GM18505 (cell line): ENCODE results near the gene CCDC102A.
A peak's percentile ranks its signal among the peaks of the same experiment; 100 is the strongest.

Experiments
- ATAC-seq: cut with Tn5 transposase; IDR thresholded peaks from one replicate; pipeline ENCODE4 v1.9.1; 2021; ENCODE audit not compliant: unreplicated experiment
- POLR2A ChIP-seq: IDR thresholded peaks from 4 replicates; pipeline ENCODE4 v1.6.1; 2011; ENCODE audit warnings: borderline replicate concordance; ENCODE audit not compliant: insufficient read depth, insufficient read length; ENCODE audit errors: extremely low read depth

The CCDC102A gene

DNA sequence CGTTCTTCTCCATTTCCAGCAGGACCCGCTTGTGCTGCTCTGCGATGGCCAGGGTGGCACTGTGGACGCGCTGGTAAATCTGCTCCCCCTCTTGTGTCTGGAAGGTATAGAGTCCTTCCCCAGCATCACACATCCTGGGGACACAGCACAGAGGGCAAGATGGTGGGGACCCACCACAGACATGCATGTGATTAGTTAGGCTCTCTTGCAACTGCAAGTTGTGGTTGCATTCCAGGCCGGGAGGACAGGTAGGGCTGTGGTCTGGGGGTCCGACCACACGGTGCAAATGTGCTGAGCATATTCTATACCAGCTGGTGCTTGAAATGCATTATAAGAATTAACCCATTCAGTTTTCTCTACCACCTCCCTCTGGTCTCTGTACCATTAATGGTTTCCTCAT lies 62.5 kb downstream of the CCDC102A start:
- no peak for ATAC-seq
- TF ChIP-seq POLR2A, result no peak

DNA sequence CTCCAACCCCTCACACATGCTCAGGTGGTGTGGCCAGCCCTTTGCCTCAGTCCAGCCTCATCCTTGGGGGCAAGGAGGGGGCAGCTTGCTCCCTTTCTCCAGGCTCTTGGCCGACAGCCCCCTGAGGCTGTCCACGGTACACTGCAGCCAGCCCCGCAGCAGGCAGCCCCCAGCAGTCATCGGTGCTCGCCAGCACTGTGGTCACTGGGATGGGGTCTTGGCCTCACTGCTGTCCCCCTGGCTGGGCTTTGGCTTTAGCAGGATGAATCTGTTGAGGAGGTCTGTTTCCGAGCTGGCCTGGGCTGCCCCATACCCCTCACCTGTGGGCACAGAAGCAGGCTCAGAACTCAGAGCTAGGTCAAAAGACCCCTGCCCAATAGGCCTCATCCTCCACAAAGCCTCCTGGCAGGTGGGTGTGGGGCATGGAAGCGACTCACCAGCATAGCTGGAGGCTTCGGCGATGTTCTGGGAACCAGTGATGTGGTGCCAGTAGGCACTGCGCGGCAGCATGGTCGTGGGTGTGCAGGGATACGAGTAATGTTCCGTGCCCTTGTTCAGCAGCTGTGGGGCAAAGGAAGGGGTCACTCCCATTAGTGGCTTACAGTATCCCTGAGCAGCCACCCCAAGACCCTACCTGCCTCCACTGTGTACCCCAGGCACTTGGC lies 63.1 kb downstream of the CCDC102A start:
- TF ChIP-seq POLR2A, result no peak
- ATAC-seq, result no peak

DNA sequence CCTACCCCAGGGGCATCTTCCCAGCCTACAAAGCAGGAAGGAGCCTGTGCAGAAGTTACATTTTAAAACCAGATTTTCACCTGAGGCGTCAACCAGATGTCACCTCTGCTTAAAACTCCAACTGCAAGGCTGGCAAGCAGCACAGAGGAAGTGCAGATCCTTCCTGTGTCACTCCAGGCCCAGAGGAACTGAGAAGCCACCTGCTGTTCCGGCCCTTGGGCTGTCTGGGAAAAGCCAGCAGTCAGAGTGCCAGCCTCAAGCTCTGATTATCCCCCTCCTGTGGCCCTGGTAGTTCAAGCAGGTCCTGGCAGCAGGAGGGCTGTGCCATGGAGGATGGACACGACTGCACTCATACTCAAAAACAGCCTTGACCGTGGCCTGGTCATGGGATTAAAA lies 63.7 kb downstream of the CCDC102A start:
- TF ChIP-seq POLR2A, result no peak
- ATAC-seq, result no peak

DNA sequence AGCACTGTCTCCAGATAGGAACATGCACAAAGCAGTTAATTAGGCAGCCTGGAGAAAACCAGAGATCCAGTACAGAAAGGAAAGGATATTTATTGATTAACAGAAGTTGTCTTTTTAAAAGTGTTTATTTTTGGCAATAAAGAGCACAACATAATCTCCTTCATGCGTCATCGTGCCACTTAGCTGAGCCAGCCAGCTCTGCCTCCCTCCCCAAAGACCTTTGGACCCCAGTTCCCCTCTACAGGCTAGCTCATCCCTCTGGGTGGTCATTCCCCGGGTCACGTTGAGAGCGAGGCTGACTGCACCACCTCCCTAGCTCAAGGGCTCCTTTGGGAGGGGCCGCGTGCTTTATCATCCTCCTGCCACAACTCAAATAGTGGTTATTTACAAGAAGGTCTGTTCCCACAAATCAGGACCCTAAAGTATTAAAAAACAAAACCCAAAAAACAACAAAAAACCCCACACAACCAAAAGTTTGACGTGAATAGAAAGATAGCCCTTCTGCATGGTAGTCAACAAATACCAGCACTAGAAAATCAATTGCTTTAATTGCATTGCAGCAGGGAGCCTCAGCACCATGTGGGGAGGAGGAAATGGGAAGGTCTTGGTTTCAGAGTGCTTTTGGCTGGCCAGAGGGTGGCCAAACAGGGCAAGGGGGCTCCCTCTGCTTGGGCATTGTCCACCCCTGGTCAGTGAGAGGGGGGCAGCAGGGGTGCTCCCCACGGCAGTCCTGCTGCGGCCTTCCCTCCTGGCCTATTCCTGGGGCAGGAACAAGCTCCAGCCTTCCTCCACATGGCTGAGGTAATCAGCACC lies 64.3 kb downstream of the CCDC102A start:
- TF ChIP-seq POLR2A, result no peak
- ATAC-seq, result no peak

DNA sequence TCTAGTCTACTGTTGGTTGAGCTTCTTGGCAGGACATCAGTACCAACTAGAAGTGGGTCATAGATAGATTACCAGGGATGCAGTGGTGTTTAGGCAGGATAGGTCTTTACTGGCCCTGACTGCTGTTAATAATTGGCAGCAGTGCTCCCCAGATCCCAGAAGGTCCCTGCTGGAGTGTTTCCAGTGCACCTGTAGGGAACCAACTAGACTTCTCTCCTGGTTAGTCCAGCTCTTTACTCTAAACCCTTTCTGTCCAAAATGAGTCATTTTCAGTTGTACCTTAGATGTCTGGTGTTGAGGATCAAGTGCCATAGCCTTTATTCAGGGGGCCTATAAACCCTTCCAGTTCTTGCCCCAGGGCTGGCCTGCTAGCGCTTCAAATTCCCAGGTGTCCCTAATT lies 65.2 kb downstream of the CCDC102A start:
- no peak for ATAC-seq
- no peak for TF ChIP-seq POLR2A

DNA sequence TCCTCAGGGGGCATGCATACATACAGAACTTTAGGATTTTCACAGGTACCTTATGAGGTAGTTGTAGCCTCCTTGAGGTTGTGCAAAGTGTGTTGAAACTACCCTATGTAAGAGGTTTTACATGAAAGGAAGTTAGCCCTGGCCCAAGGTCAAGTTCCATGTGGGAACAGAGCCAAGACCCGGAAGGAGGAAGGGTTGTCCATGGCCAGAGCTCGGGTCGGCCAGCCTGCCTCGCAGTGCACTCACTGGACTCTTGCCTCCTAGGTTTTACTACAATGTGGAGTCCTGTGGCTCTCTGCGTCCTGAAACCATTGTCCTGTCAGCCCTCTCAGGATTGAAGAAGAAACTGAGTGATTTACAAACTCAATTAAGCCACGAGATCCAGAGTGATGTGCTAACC lies 65.7 kb downstream of the CCDC102A start:
- no peak for TF ChIP-seq POLR2A
- no peak for ATAC-seq

DNA sequence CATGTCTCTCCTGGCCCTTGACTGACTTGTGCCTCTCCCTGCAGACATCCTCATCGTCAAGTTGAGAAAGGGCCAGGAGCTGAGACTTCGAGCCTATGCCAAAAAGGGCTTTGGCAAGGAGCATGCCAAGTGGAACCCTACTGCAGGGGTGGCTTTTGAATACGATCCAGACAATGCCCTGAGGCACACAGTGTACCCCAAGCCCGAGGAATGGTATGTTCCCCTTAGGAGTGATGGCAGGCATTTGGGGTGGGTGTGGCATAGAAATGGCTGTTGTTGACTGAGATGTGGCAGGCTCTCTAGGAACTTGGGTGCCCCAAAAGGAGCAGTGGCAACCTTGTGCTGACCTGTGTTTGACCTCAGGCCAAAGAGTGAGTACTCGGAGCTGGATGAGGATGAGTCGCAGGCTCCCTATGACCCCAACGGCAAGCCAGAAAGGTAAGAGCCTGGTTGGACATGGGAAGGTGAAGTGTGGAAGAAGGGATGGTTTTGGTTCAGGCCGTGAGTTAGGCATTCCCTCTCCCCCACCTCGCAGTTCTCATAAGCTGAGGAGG lies 66.4 kb downstream of the CCDC102A start:
- ATAC-seq, result no peak
- no peak for TF ChIP-seq POLR2A

DNA sequence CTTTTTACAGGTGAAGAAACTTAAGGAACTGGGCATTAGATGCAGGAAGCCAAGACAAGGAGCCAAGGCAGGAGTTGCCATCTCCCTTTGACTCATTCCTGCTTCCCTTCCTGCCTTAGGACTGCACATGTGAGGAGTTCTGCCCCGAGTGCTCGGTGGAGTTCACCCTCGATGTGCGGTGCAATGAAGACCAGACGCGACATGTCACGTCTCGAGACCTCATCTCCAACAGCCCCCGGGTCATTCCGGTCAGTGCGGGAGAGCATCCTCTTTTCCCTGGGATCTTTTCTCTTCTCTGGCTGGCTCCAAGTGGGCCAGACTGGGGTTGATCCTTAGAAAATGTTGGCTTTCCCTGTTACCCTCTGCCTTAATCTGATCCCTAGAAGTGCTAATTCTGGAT lies 67.3 kb downstream of the CCDC102A start:
- no peak for TF ChIP-seq POLR2A
- ATAC-seq, result no peak

DNA sequence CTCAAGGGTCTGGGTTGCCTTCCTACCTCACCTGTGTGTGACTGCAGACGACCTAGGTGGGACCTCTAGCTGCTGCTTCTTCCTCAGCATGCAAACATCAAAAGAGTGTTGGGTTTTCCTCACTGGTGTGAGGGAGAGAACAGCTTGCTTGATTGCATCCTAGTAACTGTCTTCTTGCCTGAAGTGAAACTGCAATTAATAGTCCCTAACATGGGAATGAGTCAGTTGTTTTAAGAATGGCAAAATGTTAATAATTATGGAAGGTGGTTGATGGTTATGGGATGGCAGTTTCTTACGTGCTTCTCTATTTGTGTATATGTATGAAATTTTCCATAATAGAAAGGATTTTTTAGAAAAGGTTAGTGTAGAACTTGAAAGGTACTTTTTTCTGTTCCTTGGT lies 68.0 kb downstream of the CCDC102A start:
- ATAC-seq, result no peak
- no peak for TF ChIP-seq POLR2A

DNA sequence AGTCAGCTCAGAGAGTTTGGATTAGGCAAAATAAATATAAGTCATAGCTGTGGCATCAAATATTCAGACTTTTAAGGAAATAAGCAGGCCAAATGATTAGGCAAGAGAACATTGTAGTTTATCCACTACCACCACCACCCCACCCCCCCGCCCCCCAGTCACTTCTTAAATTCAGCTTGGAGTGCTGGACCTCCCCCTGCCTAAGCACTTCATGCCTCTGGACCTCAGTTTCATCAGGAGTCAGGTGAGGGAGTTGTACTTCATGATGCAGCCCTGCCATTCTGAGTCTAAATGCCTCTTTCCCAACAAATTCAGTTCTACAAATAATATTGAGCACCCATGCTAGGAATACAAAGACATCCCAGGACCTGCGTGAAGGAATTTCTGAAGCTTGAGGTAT lies 71.8 kb downstream of the CCDC102A start:
- no peak for ATAC-seq
- TF ChIP-seq POLR2A, result no peak

DNA sequence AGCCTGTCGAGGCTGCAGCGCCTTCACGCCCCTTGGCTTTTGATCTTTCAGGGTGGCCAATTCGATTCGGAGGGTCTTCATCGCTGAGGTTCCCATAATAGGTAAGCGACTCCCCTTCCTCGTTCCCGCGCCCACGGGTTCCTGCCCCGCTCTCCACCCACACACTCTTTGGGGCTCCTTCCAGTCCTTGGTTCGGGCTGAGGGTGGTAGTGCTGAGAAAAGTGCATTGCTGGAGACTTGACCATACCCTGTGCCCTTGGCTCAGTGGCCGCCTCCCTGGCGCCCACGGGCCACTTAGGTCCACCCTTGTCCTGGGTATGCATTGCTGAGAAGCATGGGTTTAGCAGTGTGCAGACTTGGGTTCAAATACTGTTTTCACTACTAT lies 73.4 kb downstream of the CCDC102A start:
- no peak for TF ChIP-seq POLR2A
- ATAC-seq, result peak; percentile 29

DNA sequence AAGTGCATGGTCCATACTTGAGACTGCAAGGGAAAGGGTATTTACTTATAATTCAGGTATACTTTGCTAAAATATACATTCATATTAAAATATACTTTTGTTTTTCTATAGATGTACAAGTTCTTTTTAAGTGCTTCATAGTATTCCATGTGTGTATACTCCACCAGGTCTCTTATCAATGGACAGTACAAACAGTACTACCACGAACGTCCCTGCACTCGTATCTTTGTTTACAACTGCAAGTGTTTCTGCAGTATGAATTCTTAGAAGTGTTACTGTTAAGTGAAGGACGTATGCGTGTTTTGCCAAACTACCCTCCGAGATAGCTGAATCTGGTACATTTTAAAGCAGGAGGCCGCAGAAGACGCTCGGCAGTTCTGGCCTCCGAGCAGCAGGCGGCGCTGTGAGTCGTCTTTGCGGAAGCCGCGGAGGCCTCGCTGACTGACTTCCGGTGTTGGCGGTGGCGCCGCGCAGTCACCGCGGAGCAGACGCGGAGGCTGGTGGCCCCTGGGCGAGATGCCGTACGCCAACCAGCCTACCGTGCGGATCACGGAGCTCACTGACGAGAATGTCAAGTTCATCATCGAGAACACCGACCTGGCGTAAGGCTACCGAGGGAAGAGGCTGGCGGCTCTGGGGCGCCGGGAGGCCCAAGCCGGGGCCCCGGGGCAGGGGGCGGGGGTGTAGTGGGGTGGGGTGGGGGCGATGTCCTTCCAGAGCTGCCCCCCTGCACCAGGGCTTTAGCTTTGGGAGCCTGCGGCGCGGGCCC lies 74.0 kb downstream of the CCDC102A start, which contains the start of gene POLR2C:
TSS of gene POLR2C (plus strand) at position 471 of the 769 bp plus-strand sequence. CDS start at position 517, 46 bp downstream.
- ATAC-seq, result peak; percentile 88

More for the DNA sequence above, 74.0 kb downstream of the CCDC102A start, which contains the start of gene POLR2C:
- TF ChIP-seq POLR2A, result peak; percentile 99
